ENCODE data around the gene KRTAP10-9.
"Not testable (repeated sequence)": the region's sequence is repeated elsewhere in the genome, so short reads cannot be mapped to it uniquely, and the experiment has no call there.

KRTAP10-9 gene

GRCh38 chr21:44616591-44616926, 10.3 kb upstream of the KRTAP10-9 start:
- no peak for TF ChIP-seq POLR2A (IDR thresholded peaks at IDR 0.05; ENCODE audit: low read depth, low read length)
- FAIRE-seq, result no peak

GRCh38 chr21:44617071-44617501, 9.8 kb upstream of the KRTAP10-9 start:
- TF ChIP-seq POLR2A (IDR thresholded peaks at IDR 0.05; ENCODE audit: low read depth, low read length), result no peak
- FAIRE-seq, result no peak
- no peak for DNase-seq (ENCODE audit: insufficient read length, low spot score)

More at GRCh38 chr21:44616591-44616926, 10.3 kb upstream of the KRTAP10-9 start:
- DNase-seq (ENCODE audit: insufficient read length, low spot score), result no peak

GRCh38 chr21:44618504-44618903, 8.4 kb upstream of the KRTAP10-9 start:
- DNase-seq (ENCODE audit: insufficient read length, low spot score), result no peak
- no peak for FAIRE-seq
- TF ChIP-seq POLR2A (IDR thresholded peaks at IDR 0.05; ENCODE audit: low read depth, low read length), result no peak

DNA sequence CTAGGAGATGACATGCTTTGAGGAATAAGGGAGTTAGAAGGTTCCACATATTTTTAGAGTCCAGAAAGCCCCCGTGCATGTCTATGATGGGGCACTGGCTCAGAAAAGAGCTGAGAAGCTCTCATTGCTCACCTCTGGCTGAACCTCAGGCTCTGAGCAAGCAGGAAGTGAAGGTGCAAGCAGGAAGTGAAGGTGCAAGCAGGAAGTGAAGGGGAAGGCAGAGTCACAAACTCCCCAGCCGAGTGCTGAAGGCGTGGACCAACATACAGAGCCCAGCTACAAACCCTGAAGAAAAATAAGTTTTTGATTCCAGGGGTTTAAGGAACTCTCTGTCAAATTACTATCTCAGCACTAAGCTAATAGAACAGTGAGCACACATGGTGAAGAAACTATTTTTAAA, 8.0 kb upstream of the KRTAP10-9 start:
- TF ChIP-seq POLR2A (IDR thresholded peaks at IDR 0.05; ENCODE audit: low read depth, low read length), result no peak
- DNase-seq (ENCODE audit: insufficient read length, low spot score), result no peak
- no peak for FAIRE-seq

DNA sequence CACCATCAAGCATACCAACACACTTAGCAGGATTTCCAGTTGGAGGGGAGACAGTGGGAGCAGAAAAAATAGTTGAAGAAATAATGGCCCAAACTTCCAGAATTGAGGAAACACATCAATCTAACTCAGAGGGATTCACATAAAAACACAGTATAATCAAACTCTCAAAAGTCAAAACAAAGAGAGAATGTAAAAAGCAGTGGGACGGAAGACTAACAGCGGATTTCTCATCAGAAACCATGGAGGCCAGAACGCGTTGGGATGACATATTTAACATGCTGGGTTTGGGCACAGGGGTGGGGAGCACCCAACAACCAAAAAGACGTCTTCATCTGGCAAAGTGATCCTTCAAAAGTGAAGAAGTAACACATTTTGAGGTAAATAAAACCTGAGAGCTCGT, 7.0 kb upstream of the KRTAP10-9 start:
- FAIRE-seq (no peak), DNase-seq (ENCODE audit: insufficient read length, low spot score) (no peak)
- TF ChIP-seq POLR2A (IDR thresholded peaks at IDR 0.05; ENCODE audit: low read depth, low read length), result no peak

GRCh38 chr21:44623575-44623974, 3.3 kb upstream of the KRTAP10-9 start:
- no peak for TF ChIP-seq POLR2A (IDR thresholded peaks at IDR 0.05; ENCODE audit: low read depth, low read length)
- FAIRE-seq (no peak), DNase-seq (ENCODE audit: insufficient read length, low spot score) (no peak)

DNA sequence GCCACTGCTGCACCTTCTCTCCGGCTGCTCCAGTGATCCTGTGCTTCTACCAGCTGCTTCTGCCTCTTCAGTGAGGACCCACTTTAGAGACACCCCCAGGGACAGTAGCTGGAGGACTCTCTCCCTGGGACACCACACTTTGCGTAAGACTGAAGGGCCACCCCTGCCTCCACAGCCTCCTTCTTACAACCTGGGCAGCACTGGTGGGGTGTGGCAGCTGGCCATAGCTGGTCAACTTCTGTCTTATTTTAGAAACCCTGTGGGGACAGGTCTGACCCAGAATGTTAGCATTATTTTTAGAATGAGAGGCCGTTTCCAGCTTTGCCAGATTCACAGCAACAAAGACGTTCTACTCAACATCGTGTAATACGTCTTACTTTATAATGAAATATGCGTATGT, 1.1 kb upstream of the KRTAP10-9 start:
- no peak for TF ChIP-seq POLR2A (IDR thresholded peaks at IDR 0.05; ENCODE audit: low read depth, low read length)
- FAIRE-seq (no peak), DNase-seq (ENCODE audit: insufficient read length, low spot score) (no peak)

DNA sequence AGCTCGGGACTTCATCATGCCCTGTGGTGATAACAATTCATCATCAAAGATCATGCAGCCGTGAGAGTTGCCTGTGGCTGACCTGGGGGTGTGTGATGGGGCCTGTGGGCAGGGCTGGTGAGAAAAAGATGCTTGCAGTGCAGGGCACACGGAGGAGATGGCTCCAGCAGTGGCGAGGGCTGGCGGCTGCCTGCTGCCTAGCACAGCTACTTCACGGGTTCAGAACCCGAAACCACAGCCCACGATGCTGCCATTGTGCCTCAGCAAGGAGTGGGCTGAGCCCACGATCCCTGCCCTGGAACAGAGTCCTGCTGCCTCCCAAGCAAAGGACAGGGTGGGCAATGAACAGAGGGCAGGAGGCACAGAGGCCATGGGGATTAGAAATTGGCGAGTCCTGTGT, 631 bp upstream of the KRTAP10-9 start:
- TF ChIP-seq POLR2A (IDR thresholded peaks at IDR 0.05; ENCODE audit: low read depth, low read length), result no peak
- DNase-seq (ENCODE audit: insufficient read length, low spot score), result no peak
- FAIRE-seq, result no peak

DNA sequence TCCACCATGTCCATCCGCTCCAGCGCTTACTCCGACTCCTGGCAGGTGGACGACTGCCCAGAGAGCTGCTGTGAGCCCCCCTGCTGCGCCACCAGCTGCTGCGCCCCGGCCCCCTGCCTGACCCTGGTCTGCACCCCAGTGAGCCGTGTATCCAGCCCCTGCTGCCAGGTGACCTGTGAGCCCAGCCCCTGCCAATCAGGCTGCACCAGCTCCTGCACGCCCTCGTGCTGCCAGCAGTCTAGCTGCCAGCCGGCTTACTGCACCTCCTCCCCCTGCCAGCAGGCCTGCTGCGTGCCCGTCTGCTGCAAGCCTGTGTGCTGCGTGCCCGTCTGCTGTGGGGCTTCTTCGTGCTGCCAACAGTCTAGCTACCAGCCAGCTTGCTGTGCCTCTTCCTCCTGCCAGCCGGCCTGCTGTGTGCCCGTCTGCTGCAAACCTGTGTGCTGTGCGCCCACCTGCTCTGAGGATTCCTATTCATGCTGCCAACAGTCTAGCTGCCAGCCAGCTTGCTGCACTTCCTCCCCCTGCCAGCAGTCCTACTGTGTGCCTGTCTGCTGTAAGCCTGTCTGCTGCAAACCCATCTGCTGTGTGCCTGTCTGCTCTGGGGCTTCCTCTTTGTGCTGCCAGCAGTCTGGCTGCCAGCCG, 409 bp downstream of the KRTAP10-9 start:
- DNase-seq (ENCODE audit: insufficient read length, low spot score); FAIRE-seq: not testable (repeated sequence)

GRCh38 chr21:44627831-44628233, 939 bp downstream of the KRTAP10-9 start:
- not testable (repeated sequence) for DNase-seq (ENCODE audit: insufficient read length, low spot score); FAIRE-seq

GRCh38 chr21:44628707-44629391, 2.0 kb downstream of the KRTAP10-9 start:
- FAIRE-seq, result no peak
- no peak for DNase-seq (ENCODE audit: insufficient read length, low spot score)
- no peak for TF ChIP-seq POLR2A (IDR thresholded peaks at IDR 0.05; ENCODE audit: low read depth, low read length)

DNA sequence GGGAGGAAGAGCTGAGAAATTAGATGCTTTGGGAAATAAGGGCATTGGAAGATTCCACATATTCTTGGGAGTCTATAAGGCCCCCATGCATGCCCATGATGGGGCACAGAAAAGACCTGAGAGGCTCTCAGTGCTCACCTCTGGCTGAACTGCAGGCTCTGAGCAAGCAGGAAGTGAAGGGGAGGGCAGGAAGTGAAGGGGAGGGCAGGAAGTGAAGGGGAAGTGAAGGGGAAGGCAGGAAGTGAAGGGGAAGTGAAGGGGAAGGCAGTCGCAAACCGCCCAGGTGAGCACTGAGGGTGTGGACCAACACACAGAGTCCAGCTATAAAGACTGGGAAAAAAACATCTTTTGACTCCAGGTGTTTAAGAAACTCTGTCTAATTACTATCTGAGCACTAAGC, 3.5 kb downstream of the KRTAP10-9 start:
- TF ChIP-seq POLR2A (IDR thresholded peaks at IDR 0.05; ENCODE audit: low read depth, low read length), result no peak
- DNase-seq (ENCODE audit: insufficient read length, low spot score) (no peak), FAIRE-seq (no peak)

DNA sequence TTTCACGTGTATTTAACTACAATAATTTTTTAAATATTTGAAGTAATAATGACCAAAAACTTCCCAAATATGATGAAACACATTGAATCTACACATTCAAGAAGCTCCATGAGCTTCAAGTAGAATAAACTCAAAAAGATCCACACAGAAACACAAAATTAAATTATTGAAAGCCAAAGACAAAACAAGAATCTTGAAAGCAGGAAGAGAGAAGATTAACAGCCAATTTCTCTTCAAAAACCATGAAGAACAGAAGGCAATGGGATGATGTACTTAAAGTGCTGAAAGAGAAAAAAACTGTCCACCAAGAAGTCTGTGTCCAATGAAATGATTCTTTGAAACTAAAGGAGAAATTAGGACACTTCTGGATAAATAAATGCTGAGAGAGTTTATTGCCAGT, 5.2 kb downstream of the KRTAP10-9 start:
- no peak for TF ChIP-seq POLR2A (IDR thresholded peaks at IDR 0.05; ENCODE audit: low read depth, low read length)
- FAIRE-seq (no peak), DNase-seq (ENCODE audit: insufficient read length, low spot score) (no peak)

DNA sequence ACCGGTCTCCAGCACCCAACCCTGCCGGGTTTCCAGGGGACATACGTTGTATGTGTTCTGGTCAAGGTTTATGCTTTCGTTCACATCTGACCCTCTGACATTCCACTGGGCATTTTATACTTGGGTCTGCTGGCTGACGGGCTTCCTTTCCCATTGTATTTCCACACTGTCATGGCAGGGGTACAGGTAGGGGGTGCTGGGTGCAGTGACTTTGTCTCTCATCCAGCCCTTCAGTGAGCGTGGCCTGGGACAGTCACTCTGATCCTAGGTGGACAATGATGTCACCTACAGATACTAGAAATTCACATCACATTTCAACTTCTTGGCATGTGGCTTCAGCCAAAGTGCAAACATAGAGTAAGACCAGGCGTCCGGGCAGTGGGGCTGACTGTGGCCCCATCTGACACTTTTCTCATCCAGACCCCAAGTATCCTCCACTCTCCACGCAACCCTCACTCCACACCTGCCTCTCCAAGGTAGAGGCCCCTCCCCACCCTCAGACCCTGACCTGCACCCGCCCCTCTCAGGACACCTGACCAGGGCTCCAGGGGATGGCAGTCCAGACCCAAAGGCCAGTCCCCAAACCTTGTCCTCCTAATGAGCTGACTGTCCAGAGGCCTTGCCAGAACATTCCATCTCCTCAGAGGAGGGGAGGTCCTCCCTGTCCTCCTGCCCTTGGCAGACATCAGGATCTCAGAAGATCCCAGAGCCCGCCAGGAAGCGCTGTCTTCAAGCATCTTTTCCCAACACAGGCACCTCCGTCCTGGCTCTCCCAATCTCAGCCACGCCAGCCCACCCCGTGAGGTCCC, 9.5 kb downstream of the KRTAP10-9 start:
- TF ChIP-seq POLR2A (IDR thresholded peaks at IDR 0.05; ENCODE audit: low read depth, low read length), result no peak
- DNase-seq (ENCODE audit: insufficient read length, low spot score) (no peak), FAIRE-seq (no peak)
